Measurements from ENCODE around the gene OCRL. TPM values are rescaled to one million over a fixed set of nuclear protein-coding genes. Genes with fewer than 3 reads are reported as not detected.

The OCRL gene
- total RNA-seq, 1 donor from 2014 or later, result 18.2 TPM

DNA sequence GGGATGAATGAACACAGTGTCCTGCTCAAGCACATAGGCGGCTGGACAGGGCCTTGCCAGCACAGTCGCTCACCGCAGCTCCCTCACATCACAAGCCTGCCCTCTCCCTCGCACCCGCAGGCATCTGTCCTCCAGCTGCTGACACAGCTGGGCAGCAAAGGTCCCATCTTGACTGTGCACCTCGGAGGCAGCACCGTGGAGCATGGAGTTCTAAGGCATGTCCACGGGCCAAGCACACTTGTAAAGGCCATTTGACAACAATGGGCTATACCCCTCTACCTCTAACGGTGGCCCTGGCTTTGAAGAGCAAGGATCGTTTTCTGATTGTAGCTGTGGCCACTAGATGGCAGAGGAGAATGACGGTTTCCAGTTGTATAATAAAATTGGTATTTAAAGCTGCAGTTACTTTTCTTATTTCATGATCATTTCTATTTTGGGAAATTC, 60.9 kb downstream of the OCRL start:
- Histone ChIP-seq H3K27me3 (ENCODE audit: control insufficient read depth, insufficient read depth, low read length) (no peaks in the 10 kb centered on the region), H3K36me3 (ENCODE audit: control insufficient read depth, insufficient read depth, low read length) (no peaks in the 10 kb centered on the region), H3K4me3 (ENCODE audit: low read depth, low read length) (no peak overlapping the region)
- TF ChIP-seq, protein P1, sequence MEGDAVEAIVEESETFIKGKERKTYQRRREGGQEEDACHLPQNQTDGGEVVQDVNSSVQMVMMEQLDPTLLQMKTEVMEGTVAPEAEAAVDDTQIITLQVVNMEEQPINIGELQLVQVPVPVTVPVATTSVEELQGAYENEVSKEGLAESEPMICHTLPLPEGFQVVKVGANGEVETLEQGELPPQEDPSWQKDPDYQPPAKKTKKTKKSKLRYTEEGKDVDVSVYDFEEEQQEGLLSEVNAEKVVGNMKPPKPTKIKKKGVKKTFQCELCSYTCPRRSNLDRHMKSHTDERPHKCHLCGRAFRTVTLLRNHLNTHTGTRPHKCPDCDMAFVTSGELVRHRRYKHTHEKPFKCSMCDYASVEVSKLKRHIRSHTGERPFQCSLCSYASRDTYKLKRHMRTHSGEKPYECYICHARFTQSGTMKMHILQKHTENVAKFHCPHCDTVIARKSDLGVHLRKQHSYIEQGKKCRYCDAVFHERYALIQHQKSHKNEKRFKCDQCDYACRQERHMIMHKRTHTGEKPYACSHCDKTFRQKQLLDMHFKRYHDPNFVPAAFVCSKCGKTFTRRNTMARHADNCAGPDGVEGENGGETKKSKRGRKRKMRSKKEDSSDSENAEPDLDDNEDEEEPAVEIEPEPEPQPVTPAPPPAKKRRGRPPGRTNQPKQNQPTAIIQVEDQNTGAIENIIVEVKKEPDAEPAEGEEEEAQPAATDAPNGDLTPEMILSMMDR (IDR thresholded peaks at IDR 0.05; ENCODE audit: insufficient read depth, low read length, severe bottlenecking), result peak; percentile 48
- FAIRE-seq (no peak), DNase-seq (ENCODE audit: low read depth) (peak; percentile 23)

DNA sequence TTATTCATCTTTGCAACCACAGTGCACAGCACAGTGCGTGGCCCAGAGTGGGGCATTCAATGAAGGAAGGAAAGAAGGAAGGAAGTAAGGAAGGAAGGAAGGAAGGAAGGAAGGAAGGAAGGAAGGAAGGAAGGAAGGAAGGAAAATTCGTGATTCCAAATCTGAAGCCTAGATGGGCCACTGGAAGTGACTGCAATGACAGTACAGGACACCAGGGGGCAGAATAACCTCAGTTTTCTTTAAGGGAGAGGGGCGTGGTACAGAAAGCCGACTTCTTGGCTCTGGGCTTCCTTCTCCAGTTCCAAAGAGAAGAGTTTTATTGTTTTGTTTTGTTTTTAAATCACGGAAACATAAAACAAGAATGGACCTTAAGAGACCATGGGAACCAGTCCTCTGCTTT, 66.9 kb downstream of the OCRL start:
- peak; percentile 32 for DNase-seq (ENCODE audit: low read depth)
- FAIRE-seq, result no peak

DNA sequence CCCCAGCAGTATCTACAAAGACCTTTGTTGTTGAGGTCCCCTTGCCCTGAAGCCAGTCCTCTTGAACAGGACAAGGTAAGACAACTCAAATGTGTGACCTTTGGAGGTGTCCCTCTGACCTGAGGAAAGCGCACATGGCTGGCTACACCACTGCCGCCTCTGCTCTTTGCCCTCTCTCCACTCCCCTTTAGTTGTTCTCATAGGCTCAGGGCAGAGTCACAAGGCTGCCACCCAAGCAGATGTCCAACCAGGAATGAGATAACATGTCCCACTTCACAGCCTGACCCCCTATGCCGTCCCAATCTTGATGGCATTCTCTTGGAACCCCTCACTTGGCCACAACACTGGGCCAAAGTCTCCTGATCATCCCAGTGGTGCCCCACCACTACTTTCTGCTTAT, 68.4 kb downstream of the OCRL start:
- DNase-seq (ENCODE audit: low read depth) (no peak), FAIRE-seq (no peak)
- no peak overlapping the region for H3K4me3 ChIP-seq (ENCODE audit: low read depth, low read length)
- no peaks in the 10 kb centered on the region for H3K27me3 ChIP-seq (ENCODE audit: control insufficient read depth, insufficient read depth, low read length)
- no peaks in the 10 kb centered on the region for H3K36me3 ChIP-seq (ENCODE audit: control insufficient read depth, insufficient read depth, low read length)
- TF ChIP-seq, protein P1 (IDR thresholded peaks at IDR 0.05; ENCODE audit: insufficient read depth, low read length, severe bottlenecking), result no peak

More for the DNA sequence above, 66.9 kb downstream of the OCRL start:
- Histone ChIP-seq H3K27me3 (ENCODE audit: control insufficient read depth, insufficient read depth, low read length) (no peaks in the 10 kb centered on the region), H3K4me3 (ENCODE audit: low read depth, low read length) (no peak overlapping the region), H3K36me3 (ENCODE audit: control insufficient read depth, insufficient read depth, low read length) (no peaks in the 10 kb centered on the region)
- TF ChIP-seq, protein P1 (IDR thresholded peaks at IDR 0.05; ENCODE audit: insufficient read depth, low read length, severe bottlenecking), result peak; percentile 63

DNA sequence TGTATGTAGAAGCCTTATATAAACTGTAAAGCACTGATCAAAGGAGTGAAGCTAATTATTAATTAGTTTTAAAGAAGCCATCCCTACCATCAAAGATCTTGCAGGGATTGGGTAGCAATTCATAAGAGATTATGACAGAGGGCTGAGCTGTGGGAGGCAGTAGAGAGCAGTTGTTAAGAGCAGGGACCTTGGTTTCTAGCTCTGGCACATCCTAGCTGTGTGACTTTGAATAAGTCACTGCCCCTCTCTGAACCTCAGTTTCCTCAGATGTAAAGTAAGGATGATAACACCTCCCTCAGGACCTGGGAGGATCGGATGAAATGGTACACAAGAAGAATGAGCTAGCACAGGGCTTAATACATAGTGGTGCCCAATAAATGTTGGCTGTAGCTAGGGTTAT, 69.3 kb downstream of the OCRL start:
- no peak for DNase-seq (ENCODE audit: low read depth)
- H3K4me3 ChIP-seq (ENCODE audit: low read depth, low read length), result no peak overlapping the region
- FAIRE-seq, result no peak
- H3K36me3 ChIP-seq (ENCODE audit: control insufficient read depth, insufficient read depth, low read length), result no peaks in the 10 kb centered on the region
- TF ChIP-seq, protein P1 (IDR thresholded peaks at IDR 0.05; ENCODE audit: insufficient read depth, low read length, severe bottlenecking), result peak; percentile 3
- no peaks in the 10 kb centered on the region for H3K27me3 ChIP-seq (ENCODE audit: control insufficient read depth, insufficient read depth, low read length)

DNA sequence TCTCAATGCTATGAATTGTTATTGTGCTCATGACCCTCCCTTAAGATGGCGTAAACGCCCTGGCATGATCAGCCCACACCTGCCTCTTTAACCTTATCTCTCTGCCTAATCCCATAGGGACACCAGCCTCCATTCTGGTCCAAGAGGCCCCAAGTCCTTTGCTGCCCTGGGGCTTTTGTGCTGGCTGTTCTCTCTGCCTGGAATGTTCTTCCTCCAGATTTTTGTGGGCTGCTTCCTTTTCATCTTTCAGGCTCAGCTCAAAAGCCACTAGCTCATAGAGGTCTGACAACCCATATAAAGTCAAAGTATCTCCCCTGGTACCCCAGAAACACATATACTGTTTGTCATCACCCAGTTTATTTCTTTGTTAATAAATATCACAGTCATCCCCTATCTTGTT, 72.3 kb downstream of the OCRL start:
- no peak for DNase-seq (ENCODE audit: low read depth)
- no peak for FAIRE-seq
- Histone ChIP-seq H3K36me3 (ENCODE audit: control insufficient read depth, insufficient read depth, low read length) (no peaks in the 10 kb centered on the region), H3K27me3 (ENCODE audit: control insufficient read depth, insufficient read depth, low read length) (no peaks in the 10 kb centered on the region), H3K4me3 (ENCODE audit: low read depth, low read length) (no peak overlapping the region)
- TF ChIP-seq, protein P1 (IDR thresholded peaks at IDR 0.05; ENCODE audit: insufficient read depth, low read length, severe bottlenecking), result no peak

DNA sequence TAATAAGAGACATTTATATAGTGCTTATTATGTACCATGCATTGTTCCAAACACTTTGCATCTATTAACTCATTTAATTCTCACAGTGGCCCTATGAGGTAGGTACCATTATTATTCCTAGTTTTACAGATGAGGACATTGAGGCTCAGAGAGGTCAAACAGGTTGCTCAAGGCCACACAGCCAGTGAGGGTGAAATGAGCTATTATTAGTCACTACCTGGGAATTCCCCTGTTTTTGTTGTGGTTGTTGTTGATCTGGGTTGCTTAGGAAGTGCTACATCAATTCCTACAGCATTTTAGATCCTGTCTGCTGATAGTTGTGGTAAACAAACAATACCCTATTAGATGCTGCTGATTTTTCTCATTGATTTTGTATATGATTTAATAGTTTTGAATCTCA, 73.5 kb downstream of the OCRL start:
- FAIRE-seq, result no peak
- Histone ChIP-seq H3K36me3 (ENCODE audit: control insufficient read depth, insufficient read depth, low read length) (no peaks in the 10 kb centered on the region), H3K4me3 (ENCODE audit: low read depth, low read length) (no peak overlapping the region), H3K27me3 (ENCODE audit: control insufficient read depth, insufficient read depth, low read length) (no peaks in the 10 kb centered on the region)
- peak; percentile 42 for DNase-seq (ENCODE audit: low read depth)
- TF ChIP-seq, protein P1 (IDR thresholded peaks at IDR 0.05; ENCODE audit: insufficient read depth, low read length, severe bottlenecking), result no peak
